K562 (cell line): ENCODE data around the gene ZDHHC18. TPM values are rescaled to one million over a fixed set of nuclear protein-coding genes. Genes with fewer than 3 reads are reported as not detected.

Source experiments
- ATAC-seq: fragments of 200-7000 bp; cut with Tn5 transposase; 3 replicates; pipeline ENCODE4 v1.9.1; 2020; ENCODE audit warnings: moderate library complexity
- BruUV-seq: library from RNA; stranded (reverse); fragments of 400-500 nt; replicated peaks from 2 replicates; lab custom pipeline; 2021; lab: Mats Ljungman, UMichigan
- CTCF ChIA-PET: fragments of 300-600 bp; formaldehyde crosslinking; extraction: SDS; loops from one replicate; lab custom pipeline; 2021; ENCODE audit warnings: low intra/inter-chr PET ratio; lab: Yijun Ruan, JAX
- POLR2A ChIA-PET: fragments of 300-600, 350-650 bp; sonication (Branson Sonifier 250); formaldehyde crosslinking; extraction: SDS; loops from one replicate; lab custom pipeline; 2021; ENCODE audit warnings: antibody characterized with exemption, inconsistent platforms; lab: Yijun Ruan, JAX
- DNase-seq, 4 experiments: peaks; one replicate each; pipeline versions ENCODE4 v3.0.0 to v3.0.0-alpha.2; 2011 to 2018; ENCODE audit warnings: low spot score in 3 of 4, mixed read lengths in 3 of 4; ENCODE audit errors: extremely low read depth in 1 of 4
- FAIRE-seq: peaks from 2 replicates; lab custom pipeline; 2011; peaks lifted over from hg19 to GRCh38; lab: Jason Lieb, UNC
- H2AFZ ChIP-seq: 2 replicates; pipeline ENCODE4 v1.6.0; 2011; ENCODE audit warnings: low read depth, low read length, control low read depth, inconsistent platforms
- H3K27ac ChIP-seq: fragments of 200-600 bp; 3 replicates; pipeline ENCODE4 v1.8.0; 2011; ENCODE audit warnings: low read depth, mild to moderate bottlenecking, control low read depth, inconsistent platforms, low read length, moderate library complexity, mixed read lengths; ENCODE audit errors: extremely low read depth
- H3K27me3 ChIP-seq, 2 experiments: fragments of 300-600 bp in 1 of 2; 2 replicates in 1 of 2; 3 replicates in 1 of 2; pipeline versions ENCODE4 v1.6.0 to v1.8.0; 2011; ENCODE audit warnings: inconsistent platforms in 2 of 2, low read length in 2 of 2, mild to moderate bottlenecking in 1 of 2, mixed read lengths in 1 of 2, moderate library complexity in 1 of 2; ENCODE audit not compliant: control insufficient read depth in 2 of 2, insufficient read depth in 2 of 2
- H3K36me3 ChIP-seq: fragments of 300-600 bp; 3 replicates; pipeline ENCODE4 v1.8.0; 2011; ENCODE audit warnings: mild to moderate bottlenecking, low read length, inconsistent platforms; ENCODE audit not compliant: control insufficient read depth, insufficient read depth
- H3K4me1 ChIP-seq, 2 experiments: fragments of 200-600 bp in 1 of 2; replicated peaks in 1 of 2; 2 replicates in 1 of 2; 3 replicates in 1 of 2; pipeline versions ENCODE4 v1.5.1 to v1.8.0; 2011; ENCODE audit warnings: inconsistent platforms in 2 of 2, low read length in 2 of 2, mild to moderate bottlenecking in 1 of 2, mixed read lengths in 1 of 2, moderate library complexity in 1 of 2; ENCODE audit not compliant: control insufficient read depth in 2 of 2, insufficient read depth in 2 of 2
- H3K4me2 ChIP-seq: 2 replicates; pipeline ENCODE4 v1.6.1; 2011; ENCODE audit warnings: low read length, control low read depth, inconsistent platforms, mixed read lengths; ENCODE audit not compliant: insufficient read depth
- H3K4me3 ChIP-seq: fragments of 200-600 bp; sonication (generic), shearing (Covaris generic); 2 replicates; pipeline ENCODE4 v1.5.1; 2016; ENCODE audit warnings: control low read depth, inconsistent platforms
- H3K79me2 ChIP-seq: fragments of 200-600 bp; 3 replicates; pipeline ENCODE4 v1.8.0; 2011; ENCODE audit warnings: low read length, inconsistent platforms; ENCODE audit not compliant: control insufficient read depth, insufficient read depth
- H3K9ac ChIP-seq, 2 experiments: 2 replicates each; pipeline versions ENCODE4 v1.6.0 to v1.6.1; 2011; ENCODE audit warnings: low read depth in 2 of 2, low read length in 2 of 2, control low read depth in 1 of 2, inconsistent platforms in 1 of 2, mild to moderate bottlenecking in 1 of 2, mixed read lengths in 1 of 2; ENCODE audit not compliant: insufficient read depth in 1 of 2
- H3K9me1 ChIP-seq: one replicate; pipeline ENCODE4 v1.6.0; 2011; ENCODE audit warnings: inconsistent platforms, mild to moderate bottlenecking, low read length, moderate library complexity; ENCODE audit not compliant: control insufficient read depth, insufficient read depth
- H3K9me3 ChIP-seq: replicated peaks from 2 replicates; pipeline ENCODE4 v1.5.1; 2011; ENCODE audit warnings: low read depth, low read length, inconsistent platforms; ENCODE audit not compliant: control insufficient read depth, insufficient read depth
- H4K20me1 ChIP-seq: replicated peaks from 2 replicates; pipeline ENCODE4 v1.6.1; 2011; ENCODE audit warnings: low read length, inconsistent platforms, mixed read lengths; ENCODE audit not compliant: control insufficient read depth, insufficient read depth
- E2F3 ChIP-seq: fragments of 250-450 bp; sonication (Bioruptor Pico); IDR thresholded peaks from 2 replicates; pipeline ENCODE4 v1.4.0; 2020; ENCODE audit warnings: mild to moderate bottlenecking
- EGR1 ChIP-seq: fragments of 450-650 bp; conservative IDR thresholded peaks from 2 replicates; pipeline ENCODE4 v1.6.1; 2017; ENCODE audit warnings: mild to moderate bottlenecking
- HDAC2 ChIP-seq: fragments of 450-650 bp; IDR thresholded peaks from 2 replicates; pipeline ENCODE4 v1.6.1; 2016; ENCODE audit warnings: mild to moderate bottlenecking
- HDGF ChIP-seq: fragments of 450-650 bp; IDR thresholded peaks from 2 replicates; pipeline ENCODE4 v1.6.1; 2016
- HSF4 ChIP-seq: fragments of 250-450 bp; sonication (Bioruptor Pico); IDR thresholded peaks from 2 replicates; pipeline ENCODE4 v2.1.2; 2022; ENCODE audit warnings: mild to moderate bottlenecking, moderate library complexity, borderline replicate concordance
- LARP7 ChIP-seq: fragments of 450-650 bp; IDR thresholded peaks from 2 replicates; pipeline ENCODE4 v1.6.1; 2016
- MTA1 ChIP-seq: fragments of 450-650 bp; IDR thresholded peaks from 2 replicates; pipeline ENCODE4 v1.6.1; 2017; ENCODE audit warnings: borderline replicate concordance
- NFATC3 ChIP-seq: fragments of 450-650 bp; IDR thresholded peaks from 2 replicates; pipeline ENCODE4 v1.6.1; 2017; ENCODE audit warnings: mild to moderate bottlenecking
- NFE2 ChIP-seq: IDR thresholded peaks from 2 replicates; pipeline ENCODE4 v1.6.1; 2014; ENCODE audit warnings: antibody characterized with exemption, low read depth
- NFXL1 ChIP-seq: fragments of 450-650 bp; formaldehyde crosslinking; IDR thresholded peaks from 2 replicates; pipeline ENCODE4 v1.4.0; 2021; ENCODE audit warnings: mild to moderate bottlenecking
- NR2C2 ChIP-seq, 2 experiments: fragments of 200-800 bp in 1 of 2; sonication (Bioruptor generic) in 1 of 2; sonication (generic) in 1 of 2; formaldehyde crosslinking in 1 of 2; IDR thresholded peaks; 2 replicates each; pipeline versions ENCODE4 v1.6.1 to v1.8.0; 2016 to 2022; ENCODE audit warnings: mild to moderate bottlenecking in 1 of 2, missing compliant biosample characterization in 1 of 2, missing genetic modification characterization in 1 of 2, missing genetic modification reagents in 1 of 2
- NR2F6 ChIP-seq: fragments of 450-650 bp; formaldehyde crosslinking; IDR thresholded peaks from 2 replicates; pipeline ENCODE4 v1.4.0; 2020; ENCODE audit warnings: mild to moderate bottlenecking
- RAD51 ChIP-seq: fragments of 450-650 bp; IDR thresholded peaks from 2 replicates; pipeline ENCODE4 v1.7.1; 2016; ENCODE audit warnings: low read depth, mild to moderate bottlenecking, borderline replicate concordance
- SMC3 ChIP-seq: conservative IDR thresholded peaks from 2 replicates; pipeline ENCODE4 v1.6.1; 2011; ENCODE audit warnings: low read depth, low read length, improper control_type of control experiment; ENCODE audit not compliant: insufficient read depth
- USF2 ChIP-seq: sonication (generic); formaldehyde crosslinking; IDR thresholded peaks from 2 replicates; pipeline ENCODE4 v1.5.0; 2020; ENCODE audit warnings: missing genetic modification reagents
- ZFP36 ChIP-seq: fragments of 150-350 bp; IDR thresholded peaks from 2 replicates; pipeline ENCODE4 v1.6.1; 2018; ENCODE audit warnings: low read length, low read depth; ENCODE audit not compliant: partially characterized antibody
- ZKSCAN8 ChIP-seq: fragments of 200-800 bp; sonication (Bioruptor generic); IDR thresholded peaks from 2 replicates; pipeline ENCODE4 v1.6.1; 2016; ENCODE audit warnings: missing genetic modification characterization, missing compliant biosample characterization
- ZNF165 ChIP-seq: fragments of 250-450 bp; sonication (Bioruptor Pico); IDR thresholded peaks from 2 replicates; pipeline ENCODE4 v1.4.0; 2020; ENCODE audit warnings: borderline replicate concordance
- WGBS: fragments of 100-300 bp; shearing (Covaris generic); methylation state at CpG from one replicate; pipeline ENCODE4 v1.1.6; 2016; ENCODE audit warnings: low coverage, mixed read lengths; ENCODE audit not compliant: insufficient coverage; ENCODE audit errors: missing lambda C conversion rate; 5-methylcytosine and 5-hydroxymethylcytosine counted together
- in situ Hi-C: fragments of 300-500 bp; cut with MboI; formaldehyde crosslinking; loops from 4 replicates; pipeline ENCODE4 v1.15.0; 2018; ENCODE audit warnings: inconsistent platforms, mixed read lengths
- intact Hi-C: fragments of 100-400 bp; cut with micrococcal nuclease; formaldehyde crosslinking; loops from 2 replicates; pipeline ENCODE4 v1.14.2; 2022
- polyA plus RNA-seq, 8 experiments: library from polyadenylated mRNA; depleted of rRNA in 4 of 8; stranded (reverse) in 5 of 8; unstranded in 3 of 8; fragments of >200 nt; fragmentation: Nextera tagmentation in 2 of 8; fragmentation: Illumina TruSeq in 1 of 8; extraction: Ambion mirVana in 2 of 8; extraction: Trizol in 1 of 8; gene quantifications; 2 replicates each; pipeline versions ENCODE4 v1.2.1 to v1.2.3, GENCODE V29; 2011 to 2014; ENCODE audit warnings: inconsistent platforms in 1 of 8, missing spikeins in 1 of 8
- total RNA-seq, 7 experiments: library from RNA; depleted of rRNA in 6 of 7; stranded (reverse); fragments of >200 nt in 6 of 7; fragmentation: Illumina TruSeq in 2 of 7; extraction: Trizol in 2 of 7; gene quantifications; 2 replicates each; pipeline versions ENCODE4 v1.2.1 to v1.2.3, GENCODE V29; 2011 to 2021; ENCODE audit warnings: low replicate concordance in 1 of 7

The ZDHHC18 gene
- total and polyA plus RNA-seq, 9 of the 15 experiments (the other 6 are each of a cell fraction or from before 2014, with no cell fraction given): 0.42 to 35.6 (median 15.8) TPM

- H3K9me3 ChIP-seq: no peaks in the 10 kb centered on the region
- no TSS peak for BruUV-seq
- peak overlapping the region; percentile 27 to 85 for H3K9ac ChIP-seq
- intact Hi-C loops: no loop called here
- ChIA-PET POLR2A (interaction anchor here (0.8 to 2.2 kb wide), 8 partner anchors 9 to 152 kb away, joined by 3 to 7 read pairs (median 3); partner anchors contain the start of gene NR0B2), CTCF (no interaction called here)
- WGBS: 69% methylated on average over 6 of the region's 6 CpGs
- FAIRE-seq: peak; percentile 49
- no peaks in the 10 kb centered on the region for H3K27me3 ChIP-seq
- peak in 1 of 4 experiments; percentile 14 for DNase-seq
- H4K20me1 ChIP-seq: peaks cover 16% of the 10 kb centered on the region; the same call in 1 of the 2 replicates
- no peak overlapping the region; the same call in 1 of the 2 replicates for H3K4me3 ChIP-seq
- peak; percentile 5; the same call in 1 of the 3 replicates for ATAC-seq
- H3K79me2 ChIP-seq: peaks cover 41% of the 10 kb centered on the region
- peak overlapping the region; percentile 70 for H3K4me2 ChIP-seq
- TF ChIP-seq ZNF165 (no peak), NFE2 (no peak), HDAC2 (no peak), LARP7 (0 out of 2 replicates have a peak, but pooled peaks have one; percentile 52), RAD51 (no peak), USF2 (CRISPR knock-in tag) (no peak), NR2F6 (CRISPR knock-in tag) (no peak), SMC3 (no peak), NR2C2 (CRISPR knock-in tag; IDR thresholded peaks at IDR 0.05) (no peak), NR2C2 (tag; IDR thresholded peaks at IDR 0.05) (no peak), HDGF (0 out of 2 replicates have a peak, but pooled peaks have one; percentile 2), ZKSCAN8 (CRISPR knock-in tag) (peak; percentile 80; the same call in 1 of the 2 replicates), NFXL1 (CRISPR knock-in tag) (no peak), ZFP36 (no peak), E2F3 (no peak), HSF4 (CRISPR knock-in tag) (no peak), EGR1 (0 out of 2 replicates have a peak, but pooled peaks have one; percentile 14), NFATC3 (no peak), MTA1 (no peak)
- H3K36me3 ChIP-seq: peaks cover 57% of the 10 kb centered on the region
- peak overlapping the region; percentile 48; the same call in 2 of the 3 replicates for H3K27ac ChIP-seq
- peaks cover 42 to 44% of the 10 kb centered on the region in 2 experiments for H3K4me1 ChIP-seq
- H2AFZ ChIP-seq: no peak overlapping the region
- H3K9me1 ChIP-seq: peaks cover 10% of the 10 kb centered on the region
- in situ Hi-C loops: no loop called here
Observed at GRCh38 chr1:26829184-26829911, 2.9 kb downstream of the ZDHHC18 start.
